Measurements from ENCODE around the gene LETM1.

The LETM1 gene

DNA sequence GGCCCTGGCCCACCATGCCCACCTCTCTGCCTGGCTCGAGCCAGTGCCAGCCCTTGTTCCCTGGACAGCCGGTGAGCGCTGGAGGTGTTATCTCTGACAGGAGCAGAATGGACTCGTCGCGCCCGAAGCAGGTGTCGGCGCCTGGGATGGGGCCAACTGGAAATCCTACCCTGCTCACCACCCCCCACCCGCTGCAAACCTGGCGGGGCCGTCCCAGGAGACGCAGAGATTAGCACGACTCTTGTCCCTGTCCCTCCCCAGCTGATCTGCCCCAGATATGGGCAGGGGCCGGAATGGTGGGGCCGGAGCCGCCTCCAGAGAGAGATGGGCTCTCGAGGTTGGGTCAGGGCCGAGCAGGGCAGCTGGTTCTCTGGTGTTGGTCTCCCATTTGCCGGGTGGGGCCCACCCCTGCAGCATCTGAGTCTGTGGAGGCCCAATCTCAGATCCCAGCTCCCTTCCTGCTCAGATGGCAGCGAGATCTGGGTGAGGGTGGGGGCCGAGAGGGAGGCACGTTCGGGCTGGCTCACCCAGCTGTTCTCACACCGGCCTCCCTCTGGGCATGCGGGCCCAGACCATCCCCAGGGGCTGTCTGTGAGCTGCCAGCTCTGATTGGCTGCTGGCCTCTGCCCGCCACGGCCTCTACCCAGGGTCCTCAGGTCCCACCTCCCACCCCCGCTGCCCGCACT is 83.0 kb downstream of the LETM1 start:
- no peak for DNase-seq

- DNase-seq: no peak
Observed at GRCh38 chr4:1771555-1772305, 84.2 kb downstream of the LETM1 start.

DNA sequence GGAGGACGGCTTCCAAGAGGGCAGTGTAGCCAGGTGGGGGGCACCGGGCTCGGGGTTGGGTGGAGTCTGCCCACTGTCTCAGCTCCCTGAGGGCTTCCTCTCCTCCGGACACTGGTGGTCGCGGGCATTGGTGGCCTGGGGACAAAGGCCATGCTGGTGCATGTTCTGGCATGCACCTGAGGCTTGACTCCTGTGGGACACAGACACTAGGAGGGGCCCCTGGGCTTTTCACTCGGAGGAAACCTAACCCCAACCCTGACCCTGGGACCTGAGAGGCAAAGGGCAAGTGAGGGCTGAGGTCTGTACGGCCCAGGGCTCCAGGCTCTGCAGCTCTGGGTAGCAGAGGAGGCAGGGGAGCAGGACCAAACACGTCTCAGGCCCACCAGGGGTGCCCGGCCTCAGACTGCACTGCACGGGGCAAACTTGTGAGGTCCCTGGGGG is 85.1 kb downstream of the LETM1 start:
- no peak for DNase-seq

GRCh38 chr4:1770245-1770644 is 85.7 kb downstream of the LETM1 start:
- no peak for DNase-seq

DNA sequence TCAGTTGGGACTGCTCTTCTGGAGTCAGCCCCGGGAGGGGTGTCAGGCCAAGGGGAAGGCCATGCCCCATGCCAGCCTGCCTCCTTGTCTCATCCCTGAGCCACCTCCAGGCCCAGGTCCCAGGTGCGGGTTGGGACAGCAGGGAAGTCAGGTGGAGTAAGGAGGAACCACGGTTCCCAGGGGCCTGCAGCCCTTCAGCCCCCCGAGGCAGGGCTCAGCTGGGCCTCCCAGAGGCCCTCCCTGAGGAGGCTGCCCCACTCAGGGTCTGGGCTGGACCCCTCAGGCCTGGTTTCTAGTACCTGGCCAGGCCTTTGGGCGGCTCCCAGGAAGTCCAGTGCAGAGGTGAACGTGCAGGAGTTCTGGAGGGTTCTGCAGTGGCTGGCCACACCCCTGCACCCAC is 86.3 kb downstream of the LETM1 start:
- no peak for DNase-seq

- no peak for DNase-seq
Observed at GRCh38 chr4:1768367-1769034, 87.5 kb downstream of the LETM1 start.

GRCh38 chr4:1767770-1768366 is 88.1 kb downstream of the LETM1 start:
- DNase-seq: peak; percentile 38

DNA sequence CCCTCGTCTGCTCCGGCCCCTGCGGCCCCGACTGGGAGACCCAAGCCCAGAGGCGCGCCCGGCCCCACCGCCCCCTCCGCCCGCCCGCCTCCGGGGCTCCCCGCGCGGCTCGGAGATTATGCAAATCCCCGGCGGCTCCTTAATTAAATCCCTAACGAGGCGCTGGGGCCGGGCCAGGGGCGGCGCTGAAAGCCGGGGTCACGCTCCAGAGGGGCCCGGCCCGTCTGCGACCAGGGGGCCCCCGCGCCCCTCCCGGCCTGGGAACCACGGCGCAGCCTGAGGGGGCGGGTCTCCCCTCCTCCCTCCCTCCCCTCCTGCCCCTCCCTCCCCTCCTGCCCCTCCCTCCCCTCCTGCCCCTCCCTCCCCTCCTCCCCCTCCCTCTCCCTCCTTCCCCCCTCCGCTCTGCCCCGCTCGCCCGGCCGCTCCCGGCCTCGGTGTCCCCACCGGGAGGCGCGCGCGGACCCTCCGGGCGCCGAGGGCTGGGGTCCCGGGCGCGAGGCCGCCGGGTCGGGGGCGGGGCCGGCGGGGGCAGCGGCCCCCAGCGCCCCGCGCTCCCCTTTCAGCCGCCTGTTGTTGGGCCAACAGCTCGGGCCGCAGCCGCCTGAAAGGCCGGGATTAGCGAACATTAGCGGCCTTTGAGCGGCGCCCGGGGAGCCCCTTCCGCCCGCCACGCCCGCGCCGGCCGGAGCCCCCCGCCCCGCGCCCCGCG is 88.7 kb downstream of the LETM1 start:
- no peak for DNase-seq

- DNase-seq: peak; percentile 25
Observed at GRCh38 chr4:1766106-1767060, 89.6 kb downstream of the LETM1 start.

DNA sequence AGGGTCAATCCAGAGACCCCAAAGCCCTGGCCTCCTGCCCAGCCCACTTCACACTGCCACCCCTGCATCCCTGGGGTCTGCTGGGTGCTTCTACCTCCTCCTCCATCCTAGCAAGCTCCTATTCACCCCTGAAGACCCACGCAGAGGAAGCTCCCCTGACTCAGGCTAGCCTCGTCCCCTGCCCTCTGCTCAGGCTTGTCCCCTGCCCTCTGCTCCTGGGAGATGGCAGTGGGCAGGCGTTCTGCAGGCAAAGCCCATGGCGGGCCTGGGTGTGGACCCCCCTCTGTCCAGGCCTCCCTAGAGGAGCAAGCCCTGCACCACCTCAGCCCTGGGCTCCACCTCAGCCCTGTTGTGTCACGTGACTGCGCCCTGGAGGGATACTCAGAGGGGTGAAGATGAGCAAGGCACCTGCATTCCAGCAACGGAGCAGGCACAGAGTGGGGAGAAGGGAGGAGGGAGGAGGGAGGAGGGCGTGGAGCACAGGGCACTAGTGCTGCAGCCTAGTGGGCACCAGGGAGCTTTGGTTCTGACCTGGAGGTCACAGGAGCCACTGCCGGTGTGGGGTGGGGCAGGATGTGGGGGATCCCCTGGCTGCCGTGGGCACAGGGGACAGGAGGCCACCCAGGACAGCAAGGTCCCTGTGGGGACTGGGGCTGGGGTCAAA is 90.4 kb downstream of the LETM1 start:
- no peak for DNase-seq

- no peak for DNase-seq
Observed at GRCh38 chr4:1764670-1765069, 91.3 kb downstream of the LETM1 start.

DNA sequence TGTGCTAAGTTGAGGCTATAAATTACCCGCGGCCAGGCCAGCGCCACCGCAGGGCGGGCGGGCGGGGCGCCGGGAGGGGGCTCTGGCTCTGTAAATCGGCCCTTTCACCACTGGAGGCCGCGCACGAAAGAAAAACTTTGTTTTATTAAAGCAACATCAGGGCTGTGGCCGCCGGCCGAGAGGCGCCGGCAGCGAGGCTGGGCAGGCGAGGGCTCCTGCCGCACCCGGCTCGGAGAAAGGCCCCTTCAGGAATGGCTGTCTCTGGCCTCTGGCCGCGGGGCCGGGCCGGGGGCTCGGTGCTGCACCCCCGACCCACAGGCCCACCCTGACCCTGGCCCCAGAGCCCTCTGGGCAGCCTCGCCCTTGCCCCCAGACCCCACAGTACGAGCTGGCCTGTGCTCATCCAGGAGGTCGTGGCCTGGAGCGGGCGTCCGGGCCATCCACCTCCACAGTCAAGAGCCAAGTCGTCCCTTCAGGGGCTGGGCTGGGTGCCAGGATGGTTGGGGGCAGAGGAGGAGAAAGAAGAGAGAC is 92.3 kb downstream of the LETM1 start:
- no peak for DNase-seq

DNA sequence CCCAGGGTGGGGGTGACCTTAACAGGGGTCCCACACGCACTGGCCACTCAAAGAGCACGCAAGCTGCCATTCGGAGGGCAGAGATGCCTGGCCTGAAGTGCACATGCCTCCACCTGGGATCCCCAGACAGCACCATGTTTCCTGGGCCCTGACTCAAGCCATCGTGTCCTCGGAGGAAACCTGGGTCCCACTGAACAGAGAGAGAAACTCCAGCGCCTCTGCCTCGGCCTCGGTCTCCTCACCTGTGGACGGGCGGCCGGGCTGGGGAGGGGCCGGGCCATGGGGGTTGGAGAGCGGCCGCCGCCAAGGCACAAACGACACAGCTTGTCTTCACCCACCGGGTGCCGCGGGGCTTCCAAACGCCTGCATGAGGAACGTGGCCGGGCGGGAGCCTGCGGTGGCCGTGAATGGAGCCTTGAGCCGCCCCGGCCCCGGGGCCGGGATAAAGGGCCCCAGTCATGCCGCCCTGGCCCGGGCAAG is 92.8 kb downstream of the LETM1 start:
- peak; percentile 14 for DNase-seq

DNA sequence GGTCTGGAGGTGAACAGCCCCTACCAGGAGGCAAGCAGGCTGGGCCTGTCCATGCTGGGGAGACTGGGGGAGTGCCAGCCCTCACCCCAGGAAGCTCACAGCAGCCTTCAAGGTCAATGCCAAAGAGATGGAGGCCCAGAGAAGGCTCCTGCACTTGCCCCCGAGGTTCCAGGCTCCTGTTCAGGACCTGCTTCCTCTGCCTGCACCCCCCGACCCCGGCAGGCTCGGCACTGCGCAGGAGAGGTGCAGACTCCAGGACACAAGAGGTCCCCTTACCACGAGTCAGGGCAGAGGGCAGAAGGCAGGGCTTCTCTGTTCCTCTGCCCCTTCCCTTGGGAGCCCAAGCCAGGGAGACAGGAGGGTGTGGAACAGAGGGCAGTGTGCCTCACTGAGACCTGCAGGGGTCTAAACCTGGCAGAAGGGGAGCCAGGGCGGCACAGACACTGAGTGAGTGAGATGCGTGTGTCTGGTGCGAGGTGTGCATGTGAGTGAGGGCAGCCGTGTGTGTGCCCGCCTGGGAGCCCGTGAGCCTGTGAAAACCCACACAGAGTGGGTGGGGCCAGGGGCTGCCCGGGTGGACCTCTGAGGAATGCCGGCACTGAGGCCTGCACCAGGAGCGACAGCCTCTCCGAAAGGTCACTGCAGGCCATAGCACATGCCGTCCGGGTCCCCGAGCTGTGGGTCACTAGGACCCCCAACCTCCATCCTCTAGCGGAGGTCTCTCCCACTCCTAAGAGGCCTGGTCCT is 93.5 kb downstream of the LETM1 start:
- DNase-seq: no peak

Measured in NCI-H146 (cell line).